Measurements from ENCODE around the gene SPTBN5. TPM values are rescaled to one million over a fixed set of nuclear protein-coding genes. Genes with fewer than 3 reads are reported as not detected.

Gene SPTBN5
- total RNA-seq, 1 donor from 2014 or later = 0.32 TPM

DNA sequence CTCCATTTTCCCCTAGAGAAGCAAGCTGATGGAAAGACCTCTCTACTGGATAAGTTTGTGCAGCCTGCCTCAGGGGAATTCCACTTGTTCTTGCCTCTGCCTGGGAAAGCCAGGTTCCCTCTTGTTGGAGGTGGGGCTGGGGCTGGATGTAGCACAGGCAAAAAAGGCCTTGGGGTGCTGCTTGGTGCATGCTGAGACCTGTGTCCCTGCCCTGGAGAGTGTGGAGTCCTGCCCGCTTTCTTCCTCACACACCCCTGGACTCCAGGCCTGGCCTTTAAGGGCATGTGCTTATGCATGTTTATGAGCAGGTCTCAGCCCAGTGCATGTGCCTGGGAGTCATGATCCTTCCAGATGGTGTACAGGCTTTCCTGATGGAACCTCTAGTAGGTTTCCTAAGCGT is 89.5 kb downstream of the SPTBN5 start:
- H3K36me3 Mint-ChIP-seq (ENCODE audit: unreplicated experiment) = no peaks in the 10 kb centered on the region
- H3K4me3 Mint-ChIP-seq (ENCODE audit: unreplicated experiment) = no peak overlapping the region
- TF ChIP-seq, protein P1, sequence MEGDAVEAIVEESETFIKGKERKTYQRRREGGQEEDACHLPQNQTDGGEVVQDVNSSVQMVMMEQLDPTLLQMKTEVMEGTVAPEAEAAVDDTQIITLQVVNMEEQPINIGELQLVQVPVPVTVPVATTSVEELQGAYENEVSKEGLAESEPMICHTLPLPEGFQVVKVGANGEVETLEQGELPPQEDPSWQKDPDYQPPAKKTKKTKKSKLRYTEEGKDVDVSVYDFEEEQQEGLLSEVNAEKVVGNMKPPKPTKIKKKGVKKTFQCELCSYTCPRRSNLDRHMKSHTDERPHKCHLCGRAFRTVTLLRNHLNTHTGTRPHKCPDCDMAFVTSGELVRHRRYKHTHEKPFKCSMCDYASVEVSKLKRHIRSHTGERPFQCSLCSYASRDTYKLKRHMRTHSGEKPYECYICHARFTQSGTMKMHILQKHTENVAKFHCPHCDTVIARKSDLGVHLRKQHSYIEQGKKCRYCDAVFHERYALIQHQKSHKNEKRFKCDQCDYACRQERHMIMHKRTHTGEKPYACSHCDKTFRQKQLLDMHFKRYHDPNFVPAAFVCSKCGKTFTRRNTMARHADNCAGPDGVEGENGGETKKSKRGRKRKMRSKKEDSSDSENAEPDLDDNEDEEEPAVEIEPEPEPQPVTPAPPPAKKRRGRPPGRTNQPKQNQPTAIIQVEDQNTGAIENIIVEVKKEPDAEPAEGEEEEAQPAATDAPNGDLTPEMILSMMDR (IDR thresholded peaks at IDR 0.05; ENCODE audit: partially characterized antibody, unreplicated experiment) = no peak
- no peak for DNase-seq
- H3K27ac Mint-ChIP-seq (ENCODE audit: unreplicated experiment) = no peak overlapping the region
- peaks cover 2% of the 10 kb centered on the region for H3K27me3 Mint-ChIP-seq (ENCODE audit: unreplicated experiment)
- H3K4me1 Mint-ChIP-seq (ENCODE audit: low read depth, unreplicated experiment) = peaks cover 2% of the 10 kb centered on the region
- no peaks in the 10 kb centered on the region for H3K9me3 Mint-ChIP-seq (ENCODE audit: unreplicated experiment)

DNA sequence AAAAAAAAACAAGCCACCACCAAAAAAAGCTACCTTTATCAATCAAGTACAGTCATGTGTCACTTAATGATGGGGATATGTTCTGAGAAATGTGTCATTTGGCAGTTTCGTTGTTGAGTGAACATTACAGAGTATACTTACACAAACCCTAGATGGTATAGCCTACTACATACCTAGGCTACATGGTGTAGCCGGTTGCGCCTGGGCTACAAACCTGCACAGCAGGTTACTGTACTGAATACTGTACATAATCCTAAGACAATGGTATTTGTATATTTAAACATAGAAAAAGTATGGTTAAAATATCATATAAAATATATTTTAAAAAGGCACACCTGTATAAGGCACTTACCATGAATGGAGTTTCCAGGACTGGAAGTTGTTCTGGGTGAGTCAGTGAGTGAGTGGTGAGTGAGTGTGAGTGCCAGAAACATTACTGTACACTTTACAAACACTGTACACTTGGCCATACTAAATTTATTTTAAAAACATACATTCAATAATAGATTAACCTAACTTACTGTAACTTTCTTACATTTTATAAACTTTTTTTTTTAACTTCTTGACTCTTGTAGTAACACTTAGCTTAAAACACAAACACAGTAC is 91.9 kb downstream of the SPTBN5 start:
- Mint-ChIP-seq H3K9me3 (ENCODE audit: unreplicated experiment) (no peaks in the 10 kb centered on the region), H3K4me3 (ENCODE audit: unreplicated experiment) (no peak overlapping the region), H3K36me3 (ENCODE audit: unreplicated experiment) (no peaks in the 10 kb centered on the region), H3K27me3 (ENCODE audit: unreplicated experiment) (no peaks in the 10 kb centered on the region), H3K4me1 (ENCODE audit: low read depth, unreplicated experiment) (peaks cover 3% of the 10 kb centered on the region), H3K27ac (ENCODE audit: unreplicated experiment) (no peak overlapping the region)
- TF ChIP-seq, protein P1 (IDR thresholded peaks at IDR 0.05; ENCODE audit: partially characterized antibody, unreplicated experiment) = no peak
- no peak for DNase-seq

DNA sequence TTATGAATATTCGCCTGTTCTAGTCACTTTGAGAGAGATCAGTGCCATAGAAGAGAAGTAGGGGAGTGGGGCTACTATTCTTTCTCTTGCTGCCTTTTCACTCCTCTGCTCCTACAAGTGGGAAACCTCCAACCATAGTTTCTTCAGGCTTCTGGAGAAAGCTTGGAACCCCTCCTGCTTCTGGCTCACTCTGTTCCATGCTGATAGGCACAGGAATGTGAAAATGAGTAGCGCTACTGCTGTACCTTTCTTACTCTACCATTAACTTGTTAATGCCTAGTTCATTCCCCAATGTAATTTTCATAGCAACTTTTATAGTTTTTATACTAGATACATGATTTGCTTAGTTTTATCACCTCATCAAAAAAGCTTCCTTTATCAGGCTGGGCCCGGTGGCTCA is 92.7 kb downstream of the SPTBN5 start:
- H3K27me3 Mint-ChIP-seq (ENCODE audit: unreplicated experiment) = no peaks in the 10 kb centered on the region
- no peaks in the 10 kb centered on the region for H3K36me3 Mint-ChIP-seq (ENCODE audit: unreplicated experiment)
- no peaks in the 10 kb centered on the region for H3K9me3 Mint-ChIP-seq (ENCODE audit: unreplicated experiment)
- TF ChIP-seq, protein P1 (IDR thresholded peaks at IDR 0.05; ENCODE audit: partially characterized antibody, unreplicated experiment) = no peak
- H3K4me1 Mint-ChIP-seq (ENCODE audit: low read depth, unreplicated experiment) = peaks cover 5% of the 10 kb centered on the region
- no peak overlapping the region for H3K4me3 Mint-ChIP-seq (ENCODE audit: unreplicated experiment)
- DNase-seq = no peak
- H3K27ac Mint-ChIP-seq (ENCODE audit: unreplicated experiment) = no peak overlapping the region

DNA sequence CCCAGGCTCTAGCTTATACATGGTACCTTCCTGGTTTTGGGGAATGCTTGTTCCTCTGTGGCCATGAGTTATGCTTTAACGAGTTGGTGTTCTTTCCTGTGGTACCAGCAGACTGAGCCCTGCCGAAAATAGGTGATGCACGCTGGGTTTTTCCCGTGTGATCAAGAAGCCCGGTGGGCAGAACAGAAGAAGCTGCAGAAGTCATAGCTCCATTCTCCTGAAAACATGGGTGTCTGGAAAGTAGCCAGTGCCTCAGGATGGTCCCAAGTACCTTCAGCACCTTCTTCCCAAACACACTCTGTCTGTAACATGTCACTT is 94.4 kb downstream of the SPTBN5 start:
- peaks cover 3% of the 10 kb centered on the region for H3K4me1 Mint-ChIP-seq (ENCODE audit: low read depth, unreplicated experiment)
- H3K27me3 Mint-ChIP-seq (ENCODE audit: unreplicated experiment) = peaks cover 2% of the 10 kb centered on the region
- TF ChIP-seq, protein P1 (IDR thresholded peaks at IDR 0.05; ENCODE audit: partially characterized antibody, unreplicated experiment) = no peak
- no peak for DNase-seq
- no peak overlapping the region for H3K27ac Mint-ChIP-seq (ENCODE audit: unreplicated experiment)
- no peaks in the 10 kb centered on the region for H3K36me3 Mint-ChIP-seq (ENCODE audit: unreplicated experiment)
- H3K9me3 Mint-ChIP-seq (ENCODE audit: unreplicated experiment) = no peaks in the 10 kb centered on the region
- no peak overlapping the region for H3K4me3 Mint-ChIP-seq (ENCODE audit: unreplicated experiment)

DNA sequence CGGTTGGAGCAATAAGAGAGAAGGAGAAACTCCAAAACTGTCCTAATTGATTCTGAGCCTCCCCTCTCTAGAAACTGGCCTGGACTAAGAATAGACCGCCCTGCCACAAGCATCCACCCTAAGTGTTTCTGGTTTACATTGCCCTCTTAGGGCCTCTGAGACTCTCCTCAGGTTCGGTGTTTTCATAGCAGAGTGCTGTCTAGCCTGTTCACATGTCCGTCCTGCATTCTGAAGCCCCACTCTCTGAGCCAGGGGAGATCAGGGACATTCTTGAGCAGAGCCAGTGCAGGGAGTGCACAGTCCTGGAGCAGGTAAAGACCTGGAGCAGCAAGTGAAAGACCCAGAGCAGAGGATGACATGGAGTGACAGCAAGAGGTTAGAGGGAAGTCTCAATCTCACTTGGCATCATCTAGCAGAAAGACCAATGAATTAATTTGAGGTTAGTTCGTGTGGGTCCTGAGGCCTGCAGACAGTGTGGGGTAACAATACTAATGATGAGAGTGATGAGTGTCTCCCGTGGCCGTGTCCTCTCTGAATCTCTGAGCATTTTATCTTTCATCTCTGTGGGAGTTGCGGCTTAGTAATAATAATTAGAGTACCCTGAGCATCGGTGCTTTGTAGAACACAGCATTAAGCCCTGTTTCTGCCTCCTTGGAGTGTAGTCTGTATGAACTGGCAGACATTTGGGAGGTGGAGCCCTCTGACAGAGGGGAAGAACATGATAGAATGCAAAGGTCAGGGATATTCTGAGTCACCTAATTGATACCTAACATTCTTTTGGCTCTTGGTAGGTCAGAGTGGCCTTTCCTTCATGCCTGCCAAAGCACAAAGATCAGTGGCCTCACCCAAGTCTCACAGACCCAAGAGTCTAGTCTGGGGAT is 95.0 kb downstream of the SPTBN5 start:
- Mint-ChIP-seq H3K36me3 (ENCODE audit: unreplicated experiment) (no peaks in the 10 kb centered on the region), H3K27ac (ENCODE audit: unreplicated experiment) (no peak overlapping the region), H3K9me3 (ENCODE audit: unreplicated experiment) (no peaks in the 10 kb centered on the region), H3K4me3 (ENCODE audit: unreplicated experiment) (no peak overlapping the region), H3K27me3 (ENCODE audit: unreplicated experiment) (peaks cover 2% of the 10 kb centered on the region), H3K4me1 (ENCODE audit: low read depth, unreplicated experiment) (peaks cover 3% of the 10 kb centered on the region)
- TF ChIP-seq, protein P1 (IDR thresholded peaks at IDR 0.05; ENCODE audit: partially characterized antibody, unreplicated experiment) = no peak
- DNase-seq = no peak
